Uterus (tissue), 4 donors: Measurements from ENCODE around the gene ZNF423. TPM values are rescaled to one million over a fixed set of nuclear protein-coding genes. Genes with fewer than 3 reads are reported as not detected.
A peak's percentile ranks its signal among the peaks of the same experiment; 100 is the strongest.

Source experiments
- DNase-seq, 2 donors: peaks; one replicate each; pipeline ENCODE4 v3.0.0-alpha.2; 2019 to 2020
- H3K27ac ChIP-seq, 2 donors: fragments of 200-600 bp; sonication (generic); 1 replicate in 1 of 2; 2 replicates in 1 of 2; pipeline ENCODE4 v1.5.1; 2016 to 2018
- H3K27me3 ChIP-seq, 2 donors: fragments of 200-600 bp; sonication (generic); one replicate each; pipeline ENCODE4 v1.5.1; 2018 to 2019; ENCODE audit warnings: control low read depth in 1 of 2
- H3K36me3 ChIP-seq, 2 donors: fragments of 200-600 bp; sonication (generic); one replicate each; pipeline ENCODE4 v1.5.1; 2019; ENCODE audit warnings: control low read depth in 1 of 2
- H3K4me1 ChIP-seq, 2 donors: fragments of 200-600 bp; sonication (generic); one replicate each; pipeline ENCODE4 v1.5.1; 2018 to 2019; ENCODE audit warnings: control low read depth in 1 of 2
- H3K4me3 ChIP-seq, 2 donors: fragments of 200-600 bp; sonication (generic); 1 replicate in 1 of 2; 2 replicates in 1 of 2; pipeline ENCODE4 v1.5.1; 2018 to 2019; ENCODE audit warnings: mild to moderate bottlenecking in 1 of 2
- H3K9me3 ChIP-seq, 2 donors: fragments of 200-600 bp; sonication (generic); one replicate each; pipeline ENCODE4 v1.5.1; 2019; ENCODE audit warnings: control low read depth in 1 of 2
- CTCF ChIP-seq, 4 experiments: fragments of 200-600 bp in 2 of 4; fragments of 450-650 bp in 2 of 4; sonication (generic) in 2 of 4; IDR thresholded peaks; one replicate each; pipeline ENCODE4 v1.5.1; 2016 to 2019; ENCODE audit warnings: antibody characterized with exemption in 4 of 4, mild to moderate bottlenecking in 2 of 4, moderate library complexity in 1 of 4
- POLR2A ChIP-seq, 2 donors: fragments of 450-650 bp; IDR thresholded peaks; one replicate each; pipeline ENCODE4 v1.6.1; 2016; ENCODE audit warnings: antibody characterized with exemption in 2 of 2, mild to moderate bottlenecking in 1 of 2, moderate library complexity in 1 of 2
- intact Hi-C: fragments of 100-400 bp; cut with DNase I; formaldehyde crosslinking; loops from one replicate; pipeline ENCODE4 v1.15.1; 2023; ENCODE audit warnings: low total_unique reads
- total RNA-seq, 4 donors: library from RNA; depleted of rRNA in 3 of 4; stranded (reverse); fragments of >200 nt in 3 of 4; gene quantifications; one replicate each; pipeline versions ENCODE4 v1.1.0 to v1.2.4, GENCODE V29; 2014 to 2023
- donor health status: DM: yes; HTN: yes; CAD: no.

ZNF423 gene
- total RNA-seq, 4 donors from 2014 or later = 7.1 to 33.5 (median 14.7) TPM

DNA sequence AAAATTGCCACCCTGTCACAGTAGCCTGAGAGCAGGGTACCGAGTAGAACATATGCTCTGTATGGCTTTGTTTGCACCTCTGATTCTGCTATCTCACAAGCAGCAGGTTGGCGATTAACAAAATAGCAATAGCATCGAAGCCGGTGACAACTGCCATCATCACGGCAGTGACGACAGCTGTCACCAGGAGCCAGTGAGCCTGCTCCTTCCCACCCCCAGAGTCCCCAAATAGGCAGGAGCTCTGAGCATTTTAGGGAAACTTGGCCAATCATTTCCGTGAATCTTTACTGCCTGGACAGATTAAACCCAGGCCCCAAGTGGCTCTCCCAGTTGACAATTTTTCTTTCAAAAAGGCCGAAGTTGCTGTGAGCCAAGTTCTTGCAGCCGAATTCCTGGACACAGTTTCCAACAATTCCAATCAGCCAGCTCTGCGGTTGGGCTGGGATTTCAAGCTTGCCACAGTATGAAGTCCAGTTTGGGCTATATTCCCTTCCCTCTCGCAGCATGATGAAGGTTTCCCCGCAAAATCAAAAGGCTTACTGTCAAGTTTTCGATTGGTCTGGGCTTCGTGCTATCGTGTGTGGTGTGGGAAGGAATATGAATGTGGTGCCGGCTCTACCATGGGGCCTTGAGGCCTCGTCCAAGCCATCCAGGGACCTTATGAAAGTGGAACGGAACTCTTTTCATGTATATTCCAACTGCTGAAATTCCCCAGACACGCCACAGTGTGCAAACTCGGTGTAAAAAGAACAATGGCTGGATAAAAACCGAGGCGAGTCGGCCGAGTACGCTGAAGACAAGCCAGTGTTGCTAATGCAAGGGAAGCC, 295.7 kb downstream of the ZNF423 start:
- H3K4me1 ChIP-seq = no peaks in the 10 kb centered on the region
- intact Hi-C loops = no loop called here
- H3K36me3 ChIP-seq = no peaks in the 10 kb centered on the region
- H3K4me3 ChIP-seq = no peak overlapping the region
- TF ChIP-seq POLR2A (IDR thresholded peaks at IDR 0.05) = no peak
- H3K27me3 ChIP-seq = no peaks in the 10 kb centered on the region
- no peak overlapping the region for H3K27ac ChIP-seq
- DNase-seq = peak in 1 of 2 donors; percentile 41
- H3K9me3 ChIP-seq = no peaks in the 10 kb centered on the region

GRCh38 chr16:49559242-49559641, 296.7 kb downstream of the ZNF423 start:
- TF ChIP-seq CTCF (IDR thresholded peaks at IDR 0.05) = no peak
- no peaks in the 10 kb centered on the region for H3K36me3 ChIP-seq
- no peak overlapping the region for H3K4me3 ChIP-seq
- no peak overlapping the region for H3K27ac ChIP-seq
- H3K27me3 ChIP-seq = no peaks in the 10 kb centered on the region
- H3K4me1 ChIP-seq = no peaks in the 10 kb centered on the region
- H3K9me3 ChIP-seq = no peaks in the 10 kb centered on the region
- DNase-seq = no peak
- intact Hi-C loops = no loop called here

DNA sequence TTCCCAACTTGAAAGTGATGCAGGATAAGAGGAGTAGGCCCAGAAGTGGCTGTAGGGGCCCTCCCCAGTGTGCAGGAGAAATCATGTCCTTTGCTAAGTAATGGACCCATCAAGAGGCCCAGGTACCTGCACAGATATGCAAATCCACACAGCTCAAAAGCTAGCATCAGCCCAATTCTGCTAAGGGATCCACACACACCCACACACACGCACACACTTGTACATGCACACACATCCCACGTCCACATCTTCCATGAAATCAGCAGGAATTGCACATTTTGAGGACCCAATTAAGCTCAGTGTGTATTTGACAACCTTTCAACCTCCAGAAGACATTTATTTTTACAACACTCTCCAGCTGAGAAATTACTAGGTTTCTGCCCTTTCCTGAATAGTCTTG, 297.5 kb downstream of the ZNF423 start:
- DNase-seq = no peak
- no peak overlapping the region for H3K4me3 ChIP-seq
- no peaks in the 10 kb centered on the region for H3K27me3 ChIP-seq
- intact Hi-C loops = no loop called here
- H3K9me3 ChIP-seq = no peaks in the 10 kb centered on the region
- no peak overlapping the region for H3K27ac ChIP-seq
- TF ChIP-seq CTCF (IDR thresholded peaks at IDR 0.05) (no peak), POLR2A (IDR thresholded peaks at IDR 0.05) (no peak)
- H3K36me3 ChIP-seq = no peaks in the 10 kb centered on the region
- no peaks in the 10 kb centered on the region for H3K4me1 ChIP-seq

DNA sequence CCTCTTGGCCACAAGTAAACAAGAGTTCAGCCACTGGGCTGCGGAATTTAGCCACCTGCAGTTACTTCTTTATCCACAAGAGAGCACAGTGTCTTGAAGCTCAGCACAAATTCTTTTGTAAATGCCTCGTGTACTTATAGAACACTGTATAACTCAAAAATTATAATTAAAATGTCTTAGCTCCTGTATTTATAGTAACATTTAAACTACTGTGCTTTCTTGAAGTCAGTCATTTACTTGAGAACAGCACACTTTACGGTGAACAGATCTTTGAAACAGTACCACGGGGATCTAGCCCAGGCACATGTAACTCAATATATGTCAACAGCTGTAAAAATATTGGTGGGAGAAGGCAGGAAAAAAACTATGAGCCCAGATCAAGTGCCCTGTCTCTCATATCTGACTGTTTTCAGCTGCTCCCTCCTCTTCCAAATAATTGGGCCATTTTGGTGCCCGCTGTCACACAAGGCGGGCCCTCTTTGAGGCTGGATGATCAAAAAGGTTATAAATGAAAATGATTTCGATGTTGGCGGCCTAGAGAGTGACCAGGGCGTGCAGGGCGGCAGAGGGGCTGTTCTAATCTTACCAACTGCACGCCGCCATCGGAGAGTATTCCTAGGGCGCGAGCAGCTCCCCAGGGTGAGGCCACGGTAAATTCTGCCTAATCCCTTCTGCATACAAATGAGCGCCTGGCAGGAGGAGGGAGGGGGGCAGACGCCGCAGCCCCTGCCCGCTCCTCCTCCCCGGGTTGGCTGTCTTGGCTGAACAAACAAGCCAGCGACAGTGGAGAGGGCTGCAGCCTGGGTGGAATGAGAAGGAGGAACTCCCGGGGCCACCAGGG, 299.1 kb downstream of the ZNF423 start:
- no peak for DNase-seq
- no peaks in the 10 kb centered on the region for H3K27me3 ChIP-seq
- no peaks in the 10 kb centered on the region for H3K36me3 ChIP-seq
- H3K4me1 ChIP-seq = no peaks in the 10 kb centered on the region
- no peak overlapping the region for H3K27ac ChIP-seq
- intact Hi-C loops = no loop called here
- no peak overlapping the region for H3K4me3 ChIP-seq
- TF ChIP-seq POLR2A (IDR thresholded peaks at IDR 0.05) (no peak), CTCF (IDR thresholded peaks at IDR 0.05) (peak; percentile 28 to 48 (median 34))
- no peaks in the 10 kb centered on the region for H3K9me3 ChIP-seq

DNA sequence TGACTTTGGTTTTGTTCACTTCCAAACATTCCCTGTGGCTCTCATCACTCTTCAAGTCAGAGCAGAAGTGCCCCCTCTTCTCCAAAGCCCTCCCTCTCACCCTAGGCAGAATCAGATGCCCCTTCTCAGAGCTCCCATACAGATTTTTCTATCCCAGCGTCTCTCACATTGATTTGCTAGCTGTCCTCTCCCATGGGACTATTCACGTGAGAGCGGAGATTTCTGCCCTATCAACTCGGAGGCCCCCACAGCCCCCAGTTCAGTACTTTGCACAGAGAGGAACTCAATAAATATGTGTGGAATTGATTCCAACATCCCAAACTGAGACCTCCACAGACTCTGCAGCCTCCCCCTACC, 299.7 kb downstream of the ZNF423 start:
- TF ChIP-seq CTCF (IDR thresholded peaks at IDR 0.05) = no peak
- no peak for TF ChIP-seq POLR2A (IDR thresholded peaks at IDR 0.05)
- H3K27me3 ChIP-seq = no peaks in the 10 kb centered on the region
- H3K9me3 ChIP-seq = no peaks in the 10 kb centered on the region
- no peak overlapping the region for H3K27ac ChIP-seq
- DNase-seq = no peak
- H3K4me1 ChIP-seq = no peaks in the 10 kb centered on the region
- intact Hi-C loops = no loop called here
- no peaks in the 10 kb centered on the region for H3K36me3 ChIP-seq
- H3K4me3 ChIP-seq = no peak overlapping the region
